Endodermal cell (in vitro differentiated cells): ENCODE measurements around the gene ZBTB20. TPM values are rescaled to one million over a fixed set of nuclear protein-coding genes. Genes with fewer than 3 reads are reported as not detected.

Source experiments
- DNase-seq: peaks from one replicate; pipeline ENCODE4 v3.0.0-alpha.2; 2017
- H3K27ac ChIP-seq: 2 replicates; pipeline ENCODE4 v1.5.1; 2013; ENCODE audit warnings: mild to moderate bottlenecking, low read depth, low read length, moderate library complexity
- H3K27me3 ChIP-seq: 2 replicates; pipeline ENCODE4 v1.6.1; 2013; ENCODE audit warnings: mild to moderate bottlenecking, low read length, moderate library complexity; ENCODE audit not compliant: insufficient read depth, control insufficient read depth, poor library complexity, severe bottlenecking
- H3K36me3 ChIP-seq: 2 replicates; pipeline ENCODE4 v1.7.0; 2013; ENCODE audit warnings: mild to moderate bottlenecking, low read length, moderate library complexity; ENCODE audit not compliant: control insufficient read depth, insufficient read depth
- H3K4me1 ChIP-seq: one replicate; pipeline ENCODE4 v1.7.0; 2013; ENCODE audit warnings: low read length; ENCODE audit not compliant: control insufficient read depth, insufficient read depth
- H3K4me3 ChIP-seq: 2 replicates; pipeline ENCODE4 v1.5.1; 2013; ENCODE audit warnings: mild to moderate bottlenecking, low read length, moderate library complexity
- H3K9ac ChIP-seq: 2 replicates; pipeline ENCODE4 v1.6.1; 2013; ENCODE audit warnings: mild to moderate bottlenecking, low read length, moderate library complexity; ENCODE audit not compliant: poor library complexity, severe bottlenecking; ENCODE audit errors: extremely low read depth
- H3K9me3 ChIP-seq: 2 replicates; pipeline ENCODE4 v1.6.1; 2013; ENCODE audit warnings: mild to moderate bottlenecking, low read length, moderate library complexity; ENCODE audit not compliant: control insufficient read depth
- H3K27ac Mint-ChIP-seq: 2 replicates; pipeline ENCODE4 v1.8.0; 2020; ENCODE audit warnings: mixed read lengths
- H3K27me3 Mint-ChIP-seq: 2 replicates; pipeline ENCODE4 v1.8.0; 2021; ENCODE audit warnings: mild to moderate bottlenecking, mixed read lengths; ENCODE audit not compliant: insufficient read depth
- H3K36me3 Mint-ChIP-seq: 2 replicates; pipeline ENCODE4 v1.8.0; 2020; ENCODE audit warnings: low read depth, mixed read lengths
- H3K4me1 Mint-ChIP-seq: 2 replicates; pipeline ENCODE4 v1.8.0; 2020; ENCODE audit warnings: mixed read lengths
- H3K4me3 Mint-ChIP-seq: 2 replicates; pipeline ENCODE4 v1.8.0; 2020; ENCODE audit warnings: mild to moderate bottlenecking, moderate library complexity, mixed read lengths
- H3K9me3 Mint-ChIP-seq: 2 replicates; pipeline ENCODE4 v1.8.0; 2020; ENCODE audit warnings: mild to moderate bottlenecking, mixed read lengths
- CTCF ChIP-seq: fragments of 200-600 bp; sonication (generic); conservative IDR thresholded peaks from 2 replicates; pipeline ENCODE4 v1.5.0; 2021; ENCODE audit warnings: antibody characterized with exemption, mild to moderate bottlenecking
- WGBS, 2 experiments: methylation state at CpG; one replicate each; pipeline versions ENCODE4 v1.1.5 to v1.1.7; 2013; ENCODE audit warnings: missing lambda C conversion rate in 2 of 2, mixed read lengths in 1 of 2; ENCODE audit not compliant: insufficient coverage in 1 of 2, insufficient read length in 1 of 2; 5-methylcytosine and 5-hydroxymethylcytosine counted together
- total RNA-seq, 2 donors: library from RNA; stranded (reverse); fragmentation: NEBNext Ultra II Directional in 1 of 2; extraction: Animal tissue kit (Norgen Biotek cat#: 25700) in 1 of 2; gene quantifications; 2 replicates in 1 of 2; 3 replicates in 1 of 2; pipeline ENCODE4 v1.2.1, GENCODE V29; 2021

The ZBTB20 gene
- total RNA-seq, 2 donors from 2014 or later: 1.6 to 2.9 TPM

- peaks cover 11% of the 10 kb centered on the region for H3K4me1 Mint-ChIP-seq
Measured at GRCh38 chr3:114792159-114792918, 354.7 kb downstream of the ZBTB20 start.

GRCh38 chr3:114790752-114791151 is 356.3 kb downstream of the ZBTB20 start:
- H3K27me3 Mint-ChIP-seq: no peaks in the 10 kb centered on the region
- no peak overlapping the region for H3K27ac Mint-ChIP-seq
- no peak overlapping the region for H3K4me3 Mint-ChIP-seq
- Histone ChIP-seq H3K9ac (no peak overlapping the region), H3K4me3 (no peak overlapping the region), H3K27me3 (no peaks in the 10 kb centered on the region), H3K36me3 (no peaks in the 10 kb centered on the region), H3K27ac (no peak overlapping the region), H3K4me1 (no peaks in the 10 kb centered on the region), H3K9me3 (no peaks in the 10 kb centered on the region)
- no peak for DNase-seq
- H3K9me3 Mint-ChIP-seq: no peaks in the 10 kb centered on the region
- TF ChIP-seq CTCF: no peak
- peaks cover 11% of the 10 kb centered on the region for H3K4me1 Mint-ChIP-seq
- no peaks in the 10 kb centered on the region for H3K36me3 Mint-ChIP-seq

More at GRCh38 chr3:114792159-114792918, 354.7 kb downstream of the ZBTB20 start:
- Mint-ChIP-seq H3K9me3 (no peaks in the 10 kb centered on the region), H3K36me3 (no peaks in the 10 kb centered on the region), H3K27ac (no peak overlapping the region), H3K27me3 (no peaks in the 10 kb centered on the region), H3K4me3 (no peak overlapping the region)
- Histone ChIP-seq H3K27ac (no peak overlapping the region), H3K36me3 (no peaks in the 10 kb centered on the region), H3K4me3 (no peak overlapping the region), H3K9ac (no peak overlapping the region), H3K27me3 (no peaks in the 10 kb centered on the region), H3K9me3 (no peaks in the 10 kb centered on the region), H3K4me1 (no peaks in the 10 kb centered on the region)
- WGBS, 2 experiments: 94 to 100% methylated on average over 1 to 2 of the region's 2 CpGs
- no peak for DNase-seq
- TF ChIP-seq CTCF: no peak

GRCh38 chr3:114789803-114790202 is 357.3 kb downstream of the ZBTB20 start:
- H3K27me3 ChIP-seq: no peaks in the 10 kb centered on the region
- H3K4me3 ChIP-seq: no peak overlapping the region
- H3K9me3 ChIP-seq: no peaks in the 10 kb centered on the region
- no peaks in the 10 kb centered on the region for H3K36me3 Mint-ChIP-seq
- no peaks in the 10 kb centered on the region for H3K9me3 Mint-ChIP-seq
- H3K27ac Mint-ChIP-seq: no peak overlapping the region
- no peaks in the 10 kb centered on the region for H3K4me1 ChIP-seq
- no peaks in the 10 kb centered on the region for H3K36me3 ChIP-seq
- H3K4me1 Mint-ChIP-seq: peaks cover 11% of the 10 kb centered on the region
- DNase-seq: no peak
- H3K9ac ChIP-seq: no peak overlapping the region
- TF ChIP-seq CTCF: no peak
- H3K27me3 Mint-ChIP-seq: no peaks in the 10 kb centered on the region
- H3K4me3 Mint-ChIP-seq: no peak overlapping the region
- no peak overlapping the region for H3K27ac ChIP-seq
- WGBS, 2 experiments: 91% methylated on average over 1 of the region's 1 CpG; no CpG with 5 or more reads in 1 of the 2 experiments
